Fibroblast of skin of abdomen (primary cell): ENCODE results near the gene THRSP.
"Not testable (repeated sequence)": the region's sequence is repeated elsewhere in the genome, so short reads cannot be mapped to it uniquely, and the experiment has no call there.

Experiments used
- DNase-seq: peaks from one replicate; pipeline ENCODE4 v3.0.0-alpha.2; 2013

THRSP gene

GRCh38 chr11:78039391-78039918 is 24.2 kb upstream of the THRSP start:
- no peak for DNase-seq

GRCh38 chr11:78039919-78040671 is 23.6 kb upstream of the THRSP start:
- peak; percentile 89 for DNase-seq

GRCh38 chr11:78040691-78041379 is 22.8 kb upstream of the THRSP start:
- no peak for DNase-seq

GRCh38 chr11:78041380-78041719 is 22.3 kb upstream of the THRSP start:
- DNase-seq = not testable (repeated sequence)

- DNase-seq = no peak
Observed at GRCh38 chr11:78041843-78042440, 21.7 kb upstream of the THRSP start.

GRCh38 chr11:78044706-78045105 is 19.0 kb upstream of the THRSP start:
- DNase-seq = no peak

- DNase-seq = peak; percentile 64
Observed at GRCh38 chr11:78045851-78046485, 17.7 kb upstream of the THRSP start.

- DNase-seq = no peak
Observed at GRCh38 chr11:78046486-78046854, 17.2 kb upstream of the THRSP start.

GRCh38 chr11:78048561-78048960 is 15.1 kb upstream of the THRSP start:
- no peak for DNase-seq

- no peak for DNase-seq
Observed at GRCh38 chr11:78049348-78049747, 14.3 kb upstream of the THRSP start.

- peak; percentile 69 for DNase-seq
Observed at GRCh38 chr11:78050964-78051831, 12.5 kb upstream of the THRSP start.

GRCh38 chr11:78054971-78055370 is 8.7 kb upstream of the THRSP start:
- DNase-seq = no peak

GRCh38 chr11:78056093-78056492 is 7.6 kb upstream of the THRSP start:
- DNase-seq = no peak

GRCh38 chr11:78057462-78058055 is 6.1 kb upstream of the THRSP start:
- no peak for DNase-seq

- not testable (repeated sequence) for DNase-seq
Observed at GRCh38 chr11:78059749-78060328, 3.8 kb upstream of the THRSP start.

GRCh38 chr11:78060533-78060932 is 3.1 kb upstream of the THRSP start:
- DNase-seq = no peak

GRCh38 chr11:78061088-78061920 is 2.4 kb upstream of the THRSP start:
- no peak for DNase-seq

- DNase-seq = no peak
Observed at GRCh38 chr11:78061921-78062311, 1.7 kb upstream of the THRSP start.

GRCh38 chr11:78062671-78063070 is 990 bp upstream of the THRSP start:
- no peak for DNase-seq

GRCh38 chr11:78065203-78065602 is 1.5 kb downstream of the THRSP start:
- no peak for DNase-seq
